Lower leg skin (tissue), 4 donors: ENCODE results near the gene LSR. TPM values are rescaled to one million over a fixed set of nuclear protein-coding genes. Genes with fewer than 3 reads are reported as not detected.

Experiments
- DNase-seq, 2 donors: peaks; one replicate each; pipeline ENCODE4 v3.0.0-alpha.2; 2019; ENCODE audit warnings: low spot score in 2 of 2
- H3K4me3 ChIP-seq: fragments of 200-600 bp; sonication (generic); 2 replicates; pipeline ENCODE4 v1.5.1; 2017; ENCODE audit warnings: mild to moderate bottlenecking, low read depth; ENCODE audit not compliant: poor library complexity, severe bottlenecking
- CTCF ChIP-seq, 3 donors: fragments of 450-650 bp; IDR thresholded peaks; one replicate each; pipeline ENCODE4 v1.5.1; 2016; ENCODE audit warnings: antibody characterized with exemption in 3 of 3, mild to moderate bottlenecking in 3 of 3, moderate library complexity in 2 of 3
- POLR2A ChIP-seq, 2 donors: fragments of 450-650 bp; IDR thresholded peaks; one replicate each; pipeline ENCODE4 v1.6.1; 2016 to 2017; ENCODE audit warnings: antibody characterized with exemption in 2 of 2, mild to moderate bottlenecking in 1 of 2, moderate library complexity in 1 of 2
- WGBS, 2 donors: methylation state at CpG; one replicate each; pipeline ENCODE4 v1.1.5; 2018; 5-methylcytosine and 5-hydroxymethylcytosine counted together
- intact Hi-C: fragments of 100-400 bp; cut with DNase I; formaldehyde crosslinking; loops from one replicate; pipeline ENCODE4 v1.15.0; 2023; ENCODE audit warnings: low total_unique reads
- total RNA-seq, 4 donors: library from RNA; depleted of rRNA; stranded (reverse); fragments of >200 nt; gene quantifications; one replicate each; pipeline ENCODE4 v1.1.0, GENCODE V29; 2016

LSR gene
- total RNA-seq = 100 to 1,000 TPM in 1 of 4 donors, 10 to 100 TPM in 3; 79.0 to 115 (median 84.5) TPM

- intact Hi-C loops = no loop called here
- peak in 1 of 3 donors; percentile 20 for TF ChIP-seq CTCF (IDR thresholded peaks at IDR 0.05)
- TF ChIP-seq POLR2A (IDR thresholded peaks at IDR 0.05) = no peak
- WGBS, 2 donors = 0 to 1% methylated on average over 35 to 41 of the region's 69 CpGs
- DNase-seq = peak; percentile 70 to 93
- H3K4me3 ChIP-seq = peak within 1 kb of the TSS; percentile 73
These were observed at the start of gene LSR for GRCh38 chr19:35248310-35249145. Gene LSR, plus strand, starts transcription at chr19:35249002. Its CDS starts 21 bp downstream, at chr19:35249023.

GRCh38 chr19:35199481-35199880 is 49.3 kb upstream of the LSR start:
- TF ChIP-seq CTCF (IDR thresholded peaks at IDR 0.05) = no peak
- TF ChIP-seq POLR2A (IDR thresholded peaks at IDR 0.05) = no peak
- WGBS, 2 donors = 60 to 80% methylated on average over 2 of the region's 2 CpGs
- no peak for DNase-seq
- no peak overlapping the region for H3K4me3 ChIP-seq
- intact Hi-C loops = no loop called here

GRCh38 chr19:35202722-35203688 is 45.8 kb upstream of the LSR start:
- no peak for DNase-seq
- TF ChIP-seq POLR2A (IDR thresholded peaks at IDR 0.05) (no peak), CTCF (IDR thresholded peaks at IDR 0.05) (no peak)
- H3K4me3 ChIP-seq = no peak overlapping the region
- intact Hi-C loops = no loop called here
- WGBS, 2 donors = 87 to 89% methylated on average over 4 of the region's 4 CpGs

- no peak overlapping the region for H3K4me3 ChIP-seq
- no peak for TF ChIP-seq POLR2A (IDR thresholded peaks at IDR 0.05)
- no peak for TF ChIP-seq CTCF (IDR thresholded peaks at IDR 0.05)
- WGBS, 2 donors = 70 to 76% methylated on average over 13 of the region's 13 CpGs
- intact Hi-C loops = no loop called here
- DNase-seq = no peak
These were observed 43.7 kb upstream of the LSR start for GRCh38 chr19:35204799-35205732.

- WGBS, 2 donors = 81 to 86% methylated on average over 6 of the region's 6 CpGs
- no peak for DNase-seq
- intact Hi-C loops = no loop called here
- TF ChIP-seq POLR2A (IDR thresholded peaks at IDR 0.05) (no peak), CTCF (IDR thresholded peaks at IDR 0.05) (no peak)
- H3K4me3 ChIP-seq = no peak overlapping the region
These were observed 43.0 kb upstream of the LSR start for GRCh38 chr19:35205733-35206323.
